ENCODE measurements around the gene PLAC8L1. TPM values are rescaled to one million over a fixed set of nuclear protein-coding genes. Genes with fewer than 3 reads are reported as not detected.

The PLAC8L1 gene
- total RNA-seq, 4 donors from 2014 or later: not detected

DNA sequence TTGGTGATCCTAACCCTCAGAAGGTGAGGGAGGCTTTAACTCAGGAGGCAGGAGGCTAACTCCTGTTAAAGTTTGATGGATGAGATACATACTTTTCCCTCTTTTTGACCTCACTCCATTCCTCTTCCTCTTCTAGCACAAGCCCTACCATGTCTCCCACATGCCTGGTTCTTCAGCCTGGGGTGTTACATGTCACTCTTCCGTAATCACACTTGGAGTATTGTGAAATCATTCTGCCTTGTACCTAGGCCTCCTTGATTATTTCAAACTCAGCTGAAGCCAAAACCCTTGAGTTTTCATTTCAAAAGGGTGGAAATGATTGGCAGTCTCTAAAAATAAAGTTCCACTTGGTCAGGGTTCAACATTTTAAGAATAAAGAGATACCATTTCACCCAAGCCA, 1.8 kb downstream of the PLAC8L1 start:
- no peaks in the 10 kb centered on the region for H3K9me3 ChIP-seq
- in situ Hi-C loops (cut with MboI; ENCODE audit: low sequenced_read_pairs in 4 of 4) (no loop called here), intact Hi-C loops (cut with DNase I; ENCODE audit: low total_unique reads) (no loop called here)
- TF ChIP-seq POLR2A (IDR thresholded peaks at IDR 0.05): no peak
- TF ChIP-seq, protein P1, sequence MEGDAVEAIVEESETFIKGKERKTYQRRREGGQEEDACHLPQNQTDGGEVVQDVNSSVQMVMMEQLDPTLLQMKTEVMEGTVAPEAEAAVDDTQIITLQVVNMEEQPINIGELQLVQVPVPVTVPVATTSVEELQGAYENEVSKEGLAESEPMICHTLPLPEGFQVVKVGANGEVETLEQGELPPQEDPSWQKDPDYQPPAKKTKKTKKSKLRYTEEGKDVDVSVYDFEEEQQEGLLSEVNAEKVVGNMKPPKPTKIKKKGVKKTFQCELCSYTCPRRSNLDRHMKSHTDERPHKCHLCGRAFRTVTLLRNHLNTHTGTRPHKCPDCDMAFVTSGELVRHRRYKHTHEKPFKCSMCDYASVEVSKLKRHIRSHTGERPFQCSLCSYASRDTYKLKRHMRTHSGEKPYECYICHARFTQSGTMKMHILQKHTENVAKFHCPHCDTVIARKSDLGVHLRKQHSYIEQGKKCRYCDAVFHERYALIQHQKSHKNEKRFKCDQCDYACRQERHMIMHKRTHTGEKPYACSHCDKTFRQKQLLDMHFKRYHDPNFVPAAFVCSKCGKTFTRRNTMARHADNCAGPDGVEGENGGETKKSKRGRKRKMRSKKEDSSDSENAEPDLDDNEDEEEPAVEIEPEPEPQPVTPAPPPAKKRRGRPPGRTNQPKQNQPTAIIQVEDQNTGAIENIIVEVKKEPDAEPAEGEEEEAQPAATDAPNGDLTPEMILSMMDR (IDR thresholded peaks at IDR 0.05 in 4 of 5, conservative IDR thresholded peaks at IDR 0.05 in 1 of 5): no peak
- no peak overlapping the region for H3K4me3 ChIP-seq
- no peaks in the 10 kb centered on the region for H3K36me3 ChIP-seq
- ATAC-seq (peak; percentile 67 to 90), DNase-seq (no peak)
- no peak overlapping the region for H3K27ac ChIP-seq
- H3K27me3 ChIP-seq: no peaks in the 10 kb centered on the region
- no peaks in the 10 kb centered on the region for H3K4me1 ChIP-seq

DNA sequence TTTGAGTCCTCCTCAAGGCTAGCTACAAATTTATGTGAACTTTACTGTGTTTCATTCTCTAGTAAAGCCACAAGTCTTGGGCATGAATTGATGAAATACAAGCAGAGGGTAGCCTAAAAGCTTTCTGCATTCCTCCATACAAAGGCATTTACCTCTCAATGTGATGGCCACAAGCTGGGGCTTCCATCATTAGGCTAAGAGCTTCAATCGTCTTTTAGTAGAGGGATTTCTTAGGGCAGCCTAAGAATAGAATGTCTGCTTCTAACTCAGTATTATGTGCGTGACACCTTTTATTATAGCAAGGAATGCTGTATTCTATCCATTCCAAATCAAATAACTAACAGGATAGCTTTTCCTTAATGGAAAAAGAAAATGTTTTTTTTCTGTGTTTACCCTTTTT, 3.7 kb downstream of the PLAC8L1 start:
- ATAC-seq: no peak
- TF ChIP-seq POLR2A (IDR thresholded peaks at IDR 0.05): no peak
- TF ChIP-seq, protein P1 (IDR thresholded peaks at IDR 0.05 in 4 of 5, conservative IDR thresholded peaks at IDR 0.05 in 1 of 5): no peak
- Histone ChIP-seq H3K4me3 (no peak overlapping the region), H3K9me3 (no peaks in the 10 kb centered on the region), H3K27me3 (no peaks in the 10 kb centered on the region), H3K27ac (no peak overlapping the region), H3K4me1 (peaks cover 0 to 3% of the 10 kb centered on the region in 2 donors), H3K36me3 (no peaks in the 10 kb centered on the region)
- no peak for DNase-seq
- intact Hi-C loops (cut with DNase I; ENCODE audit: low total_unique reads): no loop called here
- in situ Hi-C loops (cut with MboI; ENCODE audit: low sequenced_read_pairs in 4 of 4): no loop called here

DNA sequence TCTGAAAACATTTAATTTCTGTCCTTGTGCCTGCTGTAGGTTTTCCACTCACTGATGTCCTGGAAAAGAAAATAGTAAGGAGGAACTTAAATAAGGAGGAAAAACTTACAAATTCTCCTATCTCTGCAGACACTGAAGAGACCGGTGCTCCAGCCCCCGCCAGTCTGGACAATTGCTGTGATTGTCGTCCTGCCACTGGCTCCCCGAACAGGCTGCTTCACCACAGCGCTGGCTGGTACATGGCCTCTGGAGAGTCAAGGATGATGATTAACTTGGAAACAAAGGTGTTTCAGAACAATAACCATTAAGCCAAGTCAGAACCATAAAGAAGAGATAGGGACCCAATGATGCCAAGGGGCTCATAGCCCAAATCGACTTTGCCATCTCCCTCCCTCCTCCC, 7.3 kb downstream of the PLAC8L1 start:
- in situ Hi-C loops (cut with MboI; ENCODE audit: low sequenced_read_pairs in 4 of 4) (no loop called here), intact Hi-C loops (cut with DNase I; ENCODE audit: low total_unique reads) (no loop called here)
- Histone ChIP-seq H3K27me3 (no peaks in the 10 kb centered on the region), H3K27ac (no peak overlapping the region), H3K4me1 (peaks cover 0 to 3% of the 10 kb centered on the region in 2 donors), H3K4me3 (no peak overlapping the region), H3K9me3 (no peaks in the 10 kb centered on the region), H3K36me3 (no peaks in the 10 kb centered on the region)
- no peak for DNase-seq
- no peak for TF ChIP-seq POLR2A (IDR thresholded peaks at IDR 0.05)
- TF ChIP-seq, protein P1 (IDR thresholded peaks at IDR 0.05 in 4 of 5, conservative IDR thresholded peaks at IDR 0.05 in 1 of 5): no peak
- ATAC-seq: no peak

DNA sequence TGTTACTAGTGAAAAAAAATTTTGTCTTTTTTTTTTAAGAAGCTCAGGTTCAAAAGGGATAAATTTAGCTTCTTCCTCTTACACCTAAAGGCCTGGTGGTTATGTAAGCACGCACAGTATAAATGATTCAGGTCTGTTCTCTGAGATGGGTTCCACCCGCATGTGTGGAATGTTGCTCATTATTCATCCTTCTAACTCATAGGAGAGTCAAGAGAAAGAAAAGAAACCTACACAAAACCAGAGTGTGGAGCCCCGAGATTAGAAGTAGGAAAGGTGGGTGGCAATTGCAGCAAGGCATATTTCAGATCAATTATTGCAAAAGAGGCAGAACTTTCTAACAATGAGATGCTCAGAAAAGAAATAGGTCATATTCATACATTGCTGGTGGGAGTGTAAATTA, 13.5 kb downstream of the PLAC8L1 start:
- in situ Hi-C loops (cut with MboI; ENCODE audit: low sequenced_read_pairs in 4 of 4) (no loop called here), intact Hi-C loops (cut with DNase I; ENCODE audit: low total_unique reads) (no loop called here)
- Histone ChIP-seq H3K4me3 (no peak overlapping the region), H3K4me1 (peaks cover 0 to under 1% of the 10 kb centered on the region in 2 donors), H3K27ac (no peak overlapping the region), H3K27me3 (no peaks in the 10 kb centered on the region), H3K36me3 (no peaks in the 10 kb centered on the region), H3K9me3 (no peaks in the 10 kb centered on the region)
- TF ChIP-seq, protein P1 (IDR thresholded peaks at IDR 0.05 in 4 of 5, conservative IDR thresholded peaks at IDR 0.05 in 1 of 5): no peak
- TF ChIP-seq POLR2A (IDR thresholded peaks at IDR 0.05): no peak
- ATAC-seq (no peak), DNase-seq (no peak)

DNA sequence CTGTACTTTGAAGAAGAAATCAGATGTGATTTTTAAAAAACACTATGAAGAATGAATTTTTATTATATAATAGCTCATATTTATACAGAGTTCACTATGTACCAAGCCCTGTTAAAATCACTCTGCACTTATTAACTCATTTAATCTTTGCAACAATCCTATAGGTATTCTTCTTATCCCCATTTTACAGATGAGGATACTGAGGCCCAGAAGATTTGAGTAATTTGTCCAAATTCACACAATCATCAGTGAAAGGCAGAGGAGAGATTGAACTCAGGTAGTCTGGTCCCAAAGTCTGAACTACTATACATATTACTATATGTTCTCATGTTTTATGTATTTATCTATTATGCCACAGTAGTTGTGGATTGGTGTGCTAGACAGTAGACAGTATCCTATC, 16.1 kb downstream of the PLAC8L1 start:
- DNase-seq (no peak), ATAC-seq (no peak)
- no peak for TF ChIP-seq POLR2A (IDR thresholded peaks at IDR 0.05)
- TF ChIP-seq, protein P1 (IDR thresholded peaks at IDR 0.05 in 4 of 5, conservative IDR thresholded peaks at IDR 0.05 in 1 of 5): no peak
- H3K27ac ChIP-seq: no peak overlapping the region
- H3K36me3 ChIP-seq: no peaks in the 10 kb centered on the region
- H3K4me3 ChIP-seq: no peak overlapping the region
- intact Hi-C loops (cut with DNase I; ENCODE audit: low total_unique reads) (no loop called here), in situ Hi-C loops (cut with MboI; ENCODE audit: low sequenced_read_pairs in 4 of 4) (no loop called here)
- no peaks in the 10 kb centered on the region for H3K9me3 ChIP-seq
- no peaks in the 10 kb centered on the region for H3K27me3 ChIP-seq
- H3K4me1 ChIP-seq: no peaks in the 10 kb centered on the region

Measured in gastrocnemius medialis (tissue), 4 donors.